Osteoblast (primary cell): ENCODE measurements around the gene SLC26A3. TPM values are rescaled to one million over a fixed set of nuclear protein-coding genes. Genes with fewer than 3 reads are reported as not detected.

ENCODE experiments used
- DNase-seq: peaks from one replicate; pipeline ENCODE4 v3.0.0; 2011; ENCODE audit warnings: low spot score, mixed read lengths; ENCODE audit not compliant: insufficient read length; ENCODE audit errors: missing footprints
- H2AFZ ChIP-seq: 2 replicates; pipeline ENCODE4 v1.6.0; 2011; ENCODE audit warnings: mild to moderate bottlenecking, low read length
- H3K27ac ChIP-seq: 2 replicates; pipeline ENCODE4 v1.5.1; 2011; ENCODE audit warnings: mild to moderate bottlenecking, low read depth, low read length, moderate library complexity
- H3K27me3 ChIP-seq: 2 replicates; pipeline ENCODE4 v1.6.0; 2012; ENCODE audit warnings: mild to moderate bottlenecking, control low read depth, inconsistent platforms, low read length, moderate library complexity; ENCODE audit not compliant: insufficient read depth
- H3K36me3 ChIP-seq: 2 replicates; pipeline ENCODE4 v1.5.1; 2011; ENCODE audit warnings: mild to moderate bottlenecking, low read length, control low read depth, moderate library complexity; ENCODE audit not compliant: insufficient read depth
- H3K4me1 ChIP-seq: 2 replicates; pipeline ENCODE4 v1.5.1; 2011; ENCODE audit warnings: mild to moderate bottlenecking, low read length, control low read depth, moderate library complexity; ENCODE audit not compliant: insufficient read depth
- H3K4me2 ChIP-seq: 2 replicates; pipeline ENCODE4 v1.6.0; 2011; ENCODE audit warnings: mild to moderate bottlenecking, low read length; ENCODE audit not compliant: insufficient read depth
- H3K4me3 ChIP-seq: fragments of 200-600 bp; sonication (generic); 3 replicates; pipeline ENCODE4 v1.5.1; 2012; ENCODE audit warnings: mild to moderate bottlenecking, low read length, inconsistent platforms; ENCODE audit not compliant: insufficient read depth
- H3K79me2 ChIP-seq: 2 replicates; pipeline ENCODE4 v1.6.0; 2012; ENCODE audit warnings: mild to moderate bottlenecking, low read length, control low read depth, inconsistent platforms; ENCODE audit not compliant: insufficient read depth
- H3K9me3 ChIP-seq: 2 replicates; pipeline ENCODE4 v1.5.1; 2011; ENCODE audit warnings: low read depth, low read length, control low read depth
- H4K20me1 ChIP-seq: 2 replicates; pipeline ENCODE4 v1.6.0; 2012; ENCODE audit warnings: mild to moderate bottlenecking, low read length, control low read depth; ENCODE audit not compliant: insufficient read depth
- CTCF ChIP-seq: IDR thresholded peaks from 2 replicates; pipeline ENCODE4 v1.5.1; 2011; ENCODE audit warnings: mild to moderate bottlenecking, low read depth, low read length, moderate library complexity; ENCODE audit errors: extremely low read depth
- total RNA-seq: library from RNA; depleted of rRNA; stranded (reverse); fragments of >200 nt; gene quantifications from 2 replicates; pipeline ENCODE4 v1.2.3, GENCODE V29; 2012

The SLC26A3 gene
- total RNA-seq, 1 donor = not detected

GRCh38 chr7:107785926-107786325 lies 17.1 kb downstream of the SLC26A3 start:
- Histone ChIP-seq H4K20me1 (no peaks in the 10 kb centered on the region), H3K4me3 (no peak overlapping the region), H3K9me3 (no peaks in the 10 kb centered on the region), H3K27me3 (peaks cover 10% of the 10 kb centered on the region), H2AFZ (no peak overlapping the region), H3K36me3 (no peaks in the 10 kb centered on the region), H3K4me2 (no peak overlapping the region), H3K27ac (no peak overlapping the region), H3K4me1 (no peaks in the 10 kb centered on the region), H3K79me2 (no peaks in the 10 kb centered on the region)
- DNase-seq = no peak
- no peak for TF ChIP-seq CTCF

- Histone ChIP-seq H3K4me2 (no peak overlapping the region), H3K9me3 (no peaks in the 10 kb centered on the region), H3K27me3 (peaks cover 10% of the 10 kb centered on the region), H3K36me3 (no peaks in the 10 kb centered on the region), H3K4me1 (no peaks in the 10 kb centered on the region), H2AFZ (no peak overlapping the region), H4K20me1 (no peaks in the 10 kb centered on the region), H3K79me2 (no peaks in the 10 kb centered on the region), H3K4me3 (no peak overlapping the region), H3K27ac (no peak overlapping the region)
- DNase-seq = no peak
- no peak for TF ChIP-seq CTCF
Observed at GRCh38 chr7:107785170-107785569, 17.9 kb downstream of the SLC26A3 start.

- Histone ChIP-seq H2AFZ (no peak overlapping the region), H3K36me3 (no peaks in the 10 kb centered on the region), H3K4me1 (no peaks in the 10 kb centered on the region), H3K27ac (no peak overlapping the region), H4K20me1 (no peaks in the 10 kb centered on the region), H3K27me3 (peaks cover 10% of the 10 kb centered on the region), H3K9me3 (no peaks in the 10 kb centered on the region), H3K79me2 (no peaks in the 10 kb centered on the region), H3K4me2 (no peak overlapping the region), H3K4me3 (no peak overlapping the region)
- no peak for TF ChIP-seq CTCF
- DNase-seq = no peak
Observed at GRCh38 chr7:107783648-107784047, 19.4 kb downstream of the SLC26A3 start.

GRCh38 chr7:107782374-107782773 lies 20.6 kb downstream of the SLC26A3 start:
- no peak overlapping the region for H3K27ac ChIP-seq
- H3K79me2 ChIP-seq = no peaks in the 10 kb centered on the region
- no peaks in the 10 kb centered on the region for H3K36me3 ChIP-seq
- H3K4me2 ChIP-seq = no peak overlapping the region
- H2AFZ ChIP-seq = no peak overlapping the region
- peaks cover 7% of the 10 kb centered on the region for H3K27me3 ChIP-seq
- no peak overlapping the region for H3K4me3 ChIP-seq
- no peaks in the 10 kb centered on the region for H4K20me1 ChIP-seq
- H3K9me3 ChIP-seq = no peaks in the 10 kb centered on the region
- H3K4me1 ChIP-seq = no peaks in the 10 kb centered on the region
- no peak for DNase-seq
- TF ChIP-seq CTCF = no peak
